Colonic mucosa (tissue), 4 donors: ENCODE measurements around the gene PACS1. TPM values are rescaled to one million over a fixed set of nuclear protein-coding genes. Genes with fewer than 3 reads are reported as not detected.

Experiments
- DNase-seq: peaks from one replicate; pipeline ENCODE4 v3.0.0-alpha.2; 2020
- H3K27ac ChIP-seq: fragments of 200-600 bp; one replicate; pipeline ENCODE4 v1.8.0; 2021
- H3K27me3 ChIP-seq: fragments of 200-600 bp; one replicate; pipeline ENCODE4 v1.8.0; 2021
- H3K36me3 ChIP-seq: fragments of 200-600 bp; one replicate; pipeline ENCODE4 v1.8.0; 2021
- H3K4me1 ChIP-seq: fragments of 200-600 bp; one replicate; pipeline ENCODE4 v1.8.0; 2021; ENCODE audit warnings: mild to moderate bottlenecking
- H3K4me3 ChIP-seq: fragments of 200-600 bp; one replicate; pipeline ENCODE4 v1.8.0; 2021
- H3K9ac ChIP-seq, 2 donors: one replicate each; pipeline ENCODE4 v1.7.0; 2013; ENCODE audit warnings: control low read depth in 2 of 2, low read depth in 2 of 2, low read length in 2 of 2
- H3K9me3 ChIP-seq: fragments of 200-600 bp; one replicate; pipeline ENCODE4 v1.8.0; 2021
- CTCF ChIP-seq: fragments of 200-600 bp; IDR thresholded peaks from one replicate; pipeline ENCODE4 v1.8.0; 2022; ENCODE audit warnings: antibody characterized with exemption, mild to moderate bottlenecking
- intact Hi-C: fragments of 100-400 bp; cut with DNase I; formaldehyde crosslinking; loops from one replicate; pipeline ENCODE4 v1.14.1; 2022
- total RNA-seq, 2 donors: library from RNA; stranded (reverse); fragmentation: NEBNext Ultra II Directional in 1 of 2; extraction: Animal tissue kit (Norgen Biotek cat#: 25700) in 1 of 2; gene quantifications; one replicate each; pipeline ENCODE4 v1.2.1, GENCODE V29; 2021
- donor health status: healthy.
- donor health status: DM: no; HTN: no; CAD: no.
- donor health status: DM: no; HTN: no; CAD: no.

PACS1 gene
- total RNA-seq, 2 donors from 2014 or later = 10.1 to 20.9 TPM

- Histone ChIP-seq H3K36me3 (no peaks in the 10 kb centered on the region), H3K4me3 (no peak overlapping the region), H3K9me3 (no peaks in the 10 kb centered on the region), H3K27me3 (no peaks in the 10 kb centered on the region), H3K4me1 (no peaks in the 10 kb centered on the region), H3K9ac (no peak overlapping the region), H3K27ac (no peak overlapping the region)
- intact Hi-C loops = no loop called here
- TF ChIP-seq CTCF = no peak
- no peak for DNase-seq
Observed at GRCh38 chr11:66230156-66230555, 160.1 kb downstream of the PACS1 start.

- intact Hi-C loops = no loop called here
Observed at GRCh38 chr11:66230978-66231377, 160.9 kb downstream of the PACS1 start.

GRCh38 chr11:66231561-66231960, 161.5 kb downstream of the PACS1 start:
- Histone ChIP-seq H3K4me1 (no peaks in the 10 kb centered on the region), H3K4me3 (no peak overlapping the region), H3K9me3 (no peaks in the 10 kb centered on the region), H3K27ac (no peak overlapping the region), H3K27me3 (no peaks in the 10 kb centered on the region), H3K9ac (no peak overlapping the region), H3K36me3 (no peaks in the 10 kb centered on the region)
- DNase-seq = no peak
- intact Hi-C loops = no loop called here
- TF ChIP-seq CTCF = no peak

More at GRCh38 chr11:66230978-66231377, 160.9 kb downstream of the PACS1 start:
- Histone ChIP-seq H3K9me3 (no peaks in the 10 kb centered on the region), H3K27ac (no peak overlapping the region), H3K36me3 (no peaks in the 10 kb centered on the region), H3K4me1 (no peaks in the 10 kb centered on the region), H3K4me3 (no peak overlapping the region), H3K27me3 (no peaks in the 10 kb centered on the region), H3K9ac (no peak overlapping the region)
- no peak for TF ChIP-seq CTCF
- no peak for DNase-seq

- Histone ChIP-seq H3K9ac (no peak overlapping the region), H3K4me1 (no peaks in the 10 kb centered on the region), H3K27ac (no peak overlapping the region), H3K4me3 (no peak overlapping the region), H3K27me3 (no peaks in the 10 kb centered on the region), H3K9me3 (no peaks in the 10 kb centered on the region), H3K36me3 (no peaks in the 10 kb centered on the region)
- intact Hi-C loops = no loop called here
- DNase-seq = no peak
- TF ChIP-seq CTCF = no peak
Observed at GRCh38 chr11:66232769-66233168, 162.7 kb downstream of the PACS1 start.

- no peaks in the 10 kb centered on the region for H3K36me3 ChIP-seq
- H3K9ac ChIP-seq = no peak overlapping the region
- H3K9me3 ChIP-seq = no peaks in the 10 kb centered on the region
Observed at GRCh38 chr11:66233301-66233700, 163.2 kb downstream of the PACS1 start.

More at GRCh38 chr11:66233301-66233700, 163.2 kb downstream of the PACS1 start:
- DNase-seq = no peak
- Histone ChIP-seq H3K4me3 (no peak overlapping the region), H3K27me3 (no peaks in the 10 kb centered on the region), H3K27ac (no peak overlapping the region), H3K4me1 (no peaks in the 10 kb centered on the region)
- intact Hi-C loops = no loop called here
- no peak for TF ChIP-seq CTCF
